HL-60 (cell line): ENCODE data around the gene ANKRD44.

Experiments
- DNase-seq, 2 experiments: peaks; one replicate each; pipeline ENCODE4 v3.0.0-alpha.2; 2010 to 2020; ENCODE audit warnings: low read depth in 1 of 2, low spot score in 1 of 2
- H3K27ac ChIP-seq: fragments of 250-450 bp; sonication (Bioruptor Pico); replicated peaks from 2 replicates; pipeline ENCODE4 v1.5.1; 2020; ENCODE audit warnings: mild to moderate bottlenecking, moderate library complexity
- H3K27me3 ChIP-seq: fragments of 250-450 bp; sonication (Bioruptor Pico); 2 replicates; pipeline ENCODE4 v1.5.1; 2021; ENCODE audit warnings: mild to moderate bottlenecking, moderate library complexity; ENCODE audit not compliant: insufficient read depth, poor library complexity, severe bottlenecking
- H3K4me3 ChIP-seq: replicated peaks from 2 replicates; pipeline ENCODE4 v1.5.1; 2011; ENCODE audit warnings: mild to moderate bottlenecking, control low read depth, low read length; ENCODE audit not compliant: insufficient read depth
- CTCF ChIP-seq: IDR thresholded peaks from one replicate; pipeline ENCODE4 v1.5.1; 2011; ENCODE audit warnings: low read length, control low read depth, inconsistent platforms; ENCODE audit not compliant: insufficient read depth
- GABPA ChIP-seq: IDR thresholded peaks from 2 replicates; pipeline ENCODE4 v1.6.1; 2012; ENCODE audit warnings: low read depth
- POLR2AphosphoS5 ChIP-seq: IDR thresholded peaks from 2 replicates; pipeline ENCODE4 v1.6.1; 2012; ENCODE audit warnings: low read depth
- REST ChIP-seq: IDR thresholded peaks from 2 replicates; pipeline ENCODE4 v1.6.1; 2012; ENCODE audit warnings: low read depth; ENCODE audit not compliant: insufficient replicate concordance
- SPI1 ChIP-seq: IDR thresholded peaks from 2 replicates; pipeline ENCODE4 v1.6.1; 2012; ENCODE audit warnings: low read depth, mild to moderate bottlenecking, borderline replicate concordance

ANKRD44 gene

GRCh38 chr2:196977507-196977906, 333.1 kb downstream of the ANKRD44 start:
- Histone ChIP-seq H3K27ac (no peak overlapping the region), H3K4me3 (no peak overlapping the region), H3K27me3 (no peaks in the 10 kb centered on the region)
- TF ChIP-seq REST (no peak), CTCF (no peak), POLR2AphosphoS5 (no peak), SPI1 (no peak), GABPA (no peak)
- no peak for DNase-seq

- no peak for TF ChIP-seq SPI1
- no peak for TF ChIP-seq GABPA
- no peak for TF ChIP-seq REST
- no peak for TF ChIP-seq CTCF
- TF ChIP-seq POLR2AphosphoS5, result no peak
- no peaks in the 10 kb centered on the region for H3K27me3 ChIP-seq
- no peak overlapping the region for H3K4me3 ChIP-seq
- no peak for DNase-seq
- no peak overlapping the region for H3K27ac ChIP-seq
These were observed 335.6 kb downstream of the ANKRD44 start for GRCh38 chr2:196974970-196975369.

DNA sequence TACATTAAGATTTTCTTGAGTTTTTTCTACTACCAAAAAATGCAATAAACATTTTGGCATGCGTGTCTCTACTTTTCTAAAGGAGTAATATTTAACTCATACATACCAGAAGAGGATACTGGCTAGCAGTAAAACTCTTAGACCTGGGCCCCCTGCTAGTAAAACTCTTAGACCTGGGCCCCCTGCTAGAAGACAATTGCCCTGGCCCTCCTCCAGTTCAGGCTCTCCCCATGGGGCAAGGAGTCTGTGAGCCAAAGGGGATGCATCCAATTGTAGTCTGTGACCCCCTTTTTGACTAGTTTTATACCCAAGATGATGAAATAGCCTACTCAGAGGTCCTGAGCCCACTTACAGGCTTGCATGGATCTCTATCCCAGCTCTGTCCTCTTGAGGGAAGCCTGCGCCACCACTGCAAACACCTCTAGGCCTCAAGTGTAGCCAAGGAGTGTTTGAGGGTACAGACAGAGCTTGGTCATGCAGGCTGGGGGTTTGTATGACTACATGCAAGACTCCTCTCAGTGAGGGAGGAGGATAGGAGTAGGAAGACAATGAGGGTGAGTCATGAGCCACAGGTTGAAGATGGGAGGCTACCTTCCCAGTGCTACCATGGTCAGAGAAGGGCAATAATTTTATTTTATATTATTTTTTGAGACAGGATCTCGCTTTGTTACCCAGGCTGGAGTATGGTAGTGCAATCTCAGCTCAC, 338.9 kb downstream of the ANKRD44 start:
- no peaks in the 10 kb centered on the region for H3K27me3 ChIP-seq
- H3K27ac ChIP-seq, result no peak overlapping the region
- no peak for DNase-seq
- no peak overlapping the region for H3K4me3 ChIP-seq
- no peak for TF ChIP-seq SPI1
- TF ChIP-seq POLR2AphosphoS5, result no peak
- TF ChIP-seq CTCF, result no peak

DNA sequence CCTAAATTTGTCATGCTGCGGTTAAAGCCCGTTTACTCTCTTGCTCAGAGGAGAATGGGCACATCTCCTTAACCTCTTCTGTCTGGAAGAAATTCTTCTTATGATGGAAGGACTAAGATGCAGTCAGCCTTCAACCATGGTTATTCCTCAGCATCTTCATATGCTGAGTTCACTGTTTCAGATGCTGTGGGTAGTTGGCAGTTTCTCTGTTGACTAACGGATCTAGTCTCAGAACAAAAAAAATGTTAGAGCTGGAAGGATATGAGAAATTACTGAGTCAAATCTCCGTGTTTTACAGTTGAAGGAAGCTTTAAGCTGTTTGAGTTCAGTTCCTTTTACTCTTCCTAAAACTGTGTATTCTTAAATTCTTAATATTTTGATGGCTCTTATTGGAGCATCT, 340.5 kb downstream of the ANKRD44 start:
- no peak for DNase-seq
- Histone ChIP-seq H3K27me3 (no peaks in the 10 kb centered on the region), H3K27ac (no peak overlapping the region), H3K4me3 (no peak overlapping the region)
- TF ChIP-seq SPI1 (no peak), CTCF (no peak), POLR2AphosphoS5 (no peak), GABPA (no peak), REST (no peak)
